Caki2 (cell line): ENCODE data around the gene OR5T1. TPM values are rescaled to one million over a fixed set of nuclear protein-coding genes. Genes with fewer than 3 reads are reported as not detected.

Experiments used
- DNase-seq: peaks from one replicate; pipeline ENCODE4 v3.0.0-alpha.2; 2015; ENCODE audit warnings: low read depth
- in situ Hi-C: cut with HindIII; loops from 2 replicates; pipeline ENCODE4 v1.10.0; 2016; ENCODE audit warnings: low sequenced_read_pairs, low pct_unique_long_range_greater_than_20kb, mixed read lengths
- total RNA-seq: library from RNA; depleted of rRNA; stranded (reverse); fragments of >200 nt; shearing (Covaris generic); gene quantifications from 2 replicates; pipeline ENCODE4 v1.2.3, GENCODE V29; 2014; ENCODE audit warnings: low replicate concordance; rRNA removed

OR5T1 gene
- total RNA-seq, result not detected in 2 replicates

DNA sequence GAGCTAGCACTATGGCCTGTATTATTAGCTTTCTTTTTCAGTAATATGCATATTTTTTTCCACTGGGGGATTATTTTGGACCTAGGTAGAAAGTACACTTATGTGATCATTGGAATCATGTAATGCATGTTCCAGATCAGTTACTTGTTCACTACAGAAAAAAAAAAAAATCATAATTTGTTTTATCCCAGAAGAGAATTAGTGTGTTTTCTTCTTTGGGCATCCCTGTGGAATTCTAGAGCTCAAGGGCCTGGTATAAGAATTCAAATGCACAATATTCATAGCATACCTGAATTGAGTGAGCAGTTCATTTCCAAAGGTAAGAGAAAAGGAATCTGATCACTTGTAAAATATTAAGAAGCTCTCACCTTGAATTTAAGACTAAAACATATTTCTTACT, at the start of gene OR5T1:
OR5T1 (plus strand) TSS at position 301 of the 400 bp plus-strand sequence. CDS start 1,485 bp downstream, outside the sequence.
- in situ Hi-C loops, result no loop called here
- DNase-seq, result no peak

DNA sequence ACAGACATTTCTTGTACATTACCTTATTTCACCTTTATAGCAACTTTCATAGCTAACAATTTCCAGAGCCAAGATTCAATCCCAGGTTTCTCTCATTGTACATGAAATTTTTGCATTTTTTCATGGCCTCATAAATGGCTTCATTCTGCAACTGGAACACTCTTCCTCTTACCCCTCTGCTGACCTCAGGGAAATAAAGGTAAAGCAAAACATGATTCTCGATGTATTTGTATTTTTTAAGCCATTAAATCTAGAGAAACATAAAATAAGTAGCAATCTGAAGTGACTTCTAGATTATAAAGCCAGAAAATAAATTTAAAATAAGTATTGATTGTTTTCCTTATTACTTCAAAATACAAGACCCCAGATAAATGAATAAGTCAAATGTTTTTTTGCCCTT, 39.8 kb upstream of the OR5T1 start, which contains the start of gene OR5T2:
OR5T2 (minus strand) TSS at position 101 of the 400 bp plus-strand sequence. CDS start 1,193 bp downstream, outside the sequence.
- DNase-seq, result no peak
- in situ Hi-C loops, result no loop called here

DNA sequence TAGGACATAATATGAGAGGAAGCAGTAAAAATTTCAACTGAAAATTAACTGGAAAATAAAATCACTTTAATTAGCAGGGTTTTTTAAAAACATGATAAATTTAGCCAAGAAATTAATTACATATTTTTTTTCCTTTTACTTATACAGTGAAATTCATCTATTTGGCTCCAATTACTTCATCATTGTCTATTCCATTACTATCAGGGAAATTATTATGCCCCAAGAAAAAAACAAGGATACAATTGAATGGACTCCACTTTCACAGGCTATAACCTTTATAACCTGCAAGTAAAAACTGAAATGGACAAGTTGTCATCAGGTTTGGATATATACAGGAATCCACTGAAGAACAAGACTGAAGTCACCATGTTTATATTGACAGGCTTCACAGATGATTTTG, 22.0 kb upstream of the OR5T1 start, which contains the start of gene OR5T3:
OR5T3 (plus strand) TSS at position 301 of the 400 bp plus-strand sequence; CDS start at position 301, 0 bp downstream.
- in situ Hi-C loops, result no loop called here
- DNase-seq, result no peak

DNA sequence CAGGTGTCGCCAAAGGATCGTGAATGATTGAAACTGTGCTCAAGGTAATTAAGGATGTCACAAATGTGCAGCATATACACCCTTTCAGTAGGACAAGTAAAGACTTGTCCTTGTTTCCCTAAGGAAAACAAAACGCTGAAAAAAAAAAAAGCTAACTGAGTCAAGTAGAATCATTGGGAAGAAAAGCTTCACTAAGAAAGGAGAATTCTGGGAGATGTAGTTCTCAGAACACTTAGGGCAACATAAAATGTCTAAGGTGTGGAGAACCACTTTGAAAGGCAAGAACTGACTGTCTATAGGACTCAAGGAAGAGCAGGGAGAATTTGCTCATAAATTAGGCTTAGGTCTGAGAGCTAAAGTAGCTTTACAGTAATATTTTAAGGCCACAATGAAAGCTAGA, 2.9 kb upstream of the OR5T1 start:
- in situ Hi-C loops, result no loop called here

DNA sequence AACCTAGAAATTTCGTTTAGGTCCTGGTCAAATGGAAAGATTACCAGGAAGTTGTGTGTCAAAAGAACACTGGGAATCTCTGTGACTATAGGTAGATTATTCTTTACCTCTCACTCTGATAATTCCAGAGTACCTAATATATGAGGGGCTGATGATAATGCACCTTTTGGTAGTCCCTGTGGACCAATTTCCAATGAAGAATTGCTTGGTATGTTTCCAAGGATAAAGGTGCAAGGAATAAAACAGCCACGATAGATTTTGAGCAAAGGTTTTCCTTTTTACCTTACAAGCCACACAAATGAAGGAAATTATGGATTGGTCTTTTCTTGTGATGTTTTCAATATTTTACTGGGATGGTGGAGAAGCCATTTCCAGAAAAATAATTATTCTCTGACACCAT, 18.2 kb downstream of the OR5T1 start, which contains the start of gene OR8H1:
OR8H1 (minus strand) TSS at position 101 of the 400 bp plus-strand sequence. CDS start 1,192 bp downstream, outside the sequence.
- in situ Hi-C loops, result no loop called here

More for the DNA sequence above, 2.9 kb upstream of the OR5T1 start:
- DNase-seq, result no peak

DNA sequence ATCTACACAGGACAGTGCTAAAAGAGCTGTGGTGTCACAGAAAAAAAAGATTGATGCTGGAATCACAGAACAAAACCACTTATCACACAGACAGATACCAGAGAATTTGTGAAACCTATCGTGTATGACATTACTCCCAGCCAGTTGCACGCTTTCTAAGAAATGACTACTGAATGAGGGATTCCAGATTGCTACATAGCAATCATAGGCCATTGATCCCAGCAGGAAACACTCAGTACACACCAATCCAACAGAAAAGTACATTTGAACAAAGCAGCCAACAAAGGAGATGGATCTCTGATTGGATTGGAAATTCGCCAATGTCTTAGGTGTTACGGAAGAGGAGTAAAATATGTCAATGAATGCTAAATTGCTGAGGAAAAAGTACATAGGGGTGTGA, 22.9 kb downstream of the OR5T1 start:
- in situ Hi-C loops, result no loop called here
- DNase-seq, result no peak

More for the DNA sequence above, 18.2 kb downstream of the OR5T1 start, which contains the start of gene OR8H1:
- DNase-seq, result no peak

DNA sequence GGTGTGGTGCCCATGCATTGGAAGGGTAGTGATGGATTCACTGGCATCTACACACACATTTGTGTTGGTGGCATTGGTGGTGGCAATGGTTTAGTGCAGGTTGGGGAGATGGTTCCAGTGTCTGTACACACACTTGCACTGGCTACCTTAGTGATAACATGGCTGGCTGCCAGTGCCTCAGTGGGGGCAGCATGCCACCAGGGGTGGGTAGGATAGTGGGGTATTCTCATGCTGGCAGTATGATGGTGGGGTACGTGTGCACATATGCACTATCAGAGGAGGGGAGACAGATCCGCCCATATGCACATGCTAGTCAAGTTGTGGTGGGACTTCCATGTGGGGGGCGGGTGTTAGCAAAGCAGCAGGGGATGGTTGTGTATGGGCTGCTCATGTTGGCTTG, 33.9 kb downstream of the OR5T1 start:
- DNase-seq, result no peak

DNA sequence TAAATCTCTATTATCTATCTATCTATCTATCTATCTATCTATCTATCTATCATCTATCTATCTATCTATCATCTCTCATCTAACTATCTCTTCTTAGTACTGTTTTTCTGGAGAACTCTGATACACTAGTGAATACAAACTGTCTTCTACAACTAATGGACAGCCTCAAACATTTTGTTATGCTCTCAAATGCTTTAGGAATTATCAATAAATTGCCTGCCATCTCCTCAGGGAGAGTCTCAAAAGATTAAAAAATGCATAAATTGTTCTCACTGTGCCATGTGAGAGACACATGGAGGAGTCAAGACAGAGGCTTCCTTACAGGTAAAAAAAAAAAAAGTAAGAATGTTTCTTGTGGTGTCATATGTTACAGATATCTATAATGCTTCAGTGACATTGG, 40.9 kb downstream of the OR5T1 start, which contains the start of gene OR8K3:
OR8K3 (plus strand) TSS at position 301 of the 400 bp plus-strand sequence. CDS start 3,163 bp downstream, outside the sequence.
- in situ Hi-C loops, result no loop called here
- no peak for DNase-seq

More for the DNA sequence above, 33.9 kb downstream of the OR5T1 start:
- in situ Hi-C loops, result no loop called here

Other genes with a start within 250 kb of the OR5T1 start
- gene OR5AS1, start 246.5 kb upstream of the OR5T1 start, total RNA-seq, result not detected in 2 replicates
- gene OR8I2, start 180.8 kb upstream of the OR5T1 start, total RNA-seq, result not detected in 2 replicates
- not detected in 2 replicates for gene OR8H2, start 170.5 kb upstream of the OR5T1 start, total RNA-seq
- gene OR8H3, start 151.8 kb upstream of the OR5T1 start, total RNA-seq, result not detected in 2 replicates
- not detected in 2 replicates for gene OR8J3, start 134.0 kb upstream of the OR5T1 start, total RNA-seq
- not detected in 2 replicates for gene OR8K5, start 113.8 kb upstream of the OR5T1 start, total RNA-seq
- gene OR5J2, start 97.5 kb upstream of the OR5T1 start, total RNA-seq, result not detected in 2 replicates
- gene OR5T2, start 39.9 kb upstream of the OR5T1 start, total RNA-seq, result not detected in 2 replicates
- gene OR5T3, start 21.9 kb upstream of the OR5T1 start, total RNA-seq, result not detected in 2 replicates
- gene OR8H1, start 18.1 kb downstream of the OR5T1 start, total RNA-seq, result not detected in 2 replicates
- not detected in 2 replicates for gene OR8K3, start 41.0 kb downstream of the OR5T1 start, total RNA-seq
- gene OR8K1, start 71.9 kb downstream of the OR5T1 start, total RNA-seq, result not detected in 2 replicates
- not detected in 2 replicates for gene OR8J1, start 80.1 kb downstream of the OR5T1 start, total RNA-seq
- not detected in 2 replicates for gene OR8U1, start 101.5 kb downstream of the OR5T1 start, total RNA-seq
- not detected in 2 replicates for gene OR5AL1, start 138.5 kb downstream of the OR5T1 start, total RNA-seq
- gene OR5M3, start 199.2 kb downstream of the OR5T1 start, total RNA-seq, result not detected in 2 replicates
- not detected in 2 replicates for gene OR5M8, start 217.2 kb downstream of the OR5T1 start, total RNA-seq